Activated effector memory CD4-positive, alpha-beta T cell treated with Interleukin-2 at 50 U/mL for 16 hours (primary cell): Measurements from ENCODE around the gene TRAPPC12.

ENCODE experiments used
- DNase-seq: peaks from one replicate; pipeline ENCODE4 v3.0.0-alpha.2; 2020

TRAPPC12 gene

DNA sequence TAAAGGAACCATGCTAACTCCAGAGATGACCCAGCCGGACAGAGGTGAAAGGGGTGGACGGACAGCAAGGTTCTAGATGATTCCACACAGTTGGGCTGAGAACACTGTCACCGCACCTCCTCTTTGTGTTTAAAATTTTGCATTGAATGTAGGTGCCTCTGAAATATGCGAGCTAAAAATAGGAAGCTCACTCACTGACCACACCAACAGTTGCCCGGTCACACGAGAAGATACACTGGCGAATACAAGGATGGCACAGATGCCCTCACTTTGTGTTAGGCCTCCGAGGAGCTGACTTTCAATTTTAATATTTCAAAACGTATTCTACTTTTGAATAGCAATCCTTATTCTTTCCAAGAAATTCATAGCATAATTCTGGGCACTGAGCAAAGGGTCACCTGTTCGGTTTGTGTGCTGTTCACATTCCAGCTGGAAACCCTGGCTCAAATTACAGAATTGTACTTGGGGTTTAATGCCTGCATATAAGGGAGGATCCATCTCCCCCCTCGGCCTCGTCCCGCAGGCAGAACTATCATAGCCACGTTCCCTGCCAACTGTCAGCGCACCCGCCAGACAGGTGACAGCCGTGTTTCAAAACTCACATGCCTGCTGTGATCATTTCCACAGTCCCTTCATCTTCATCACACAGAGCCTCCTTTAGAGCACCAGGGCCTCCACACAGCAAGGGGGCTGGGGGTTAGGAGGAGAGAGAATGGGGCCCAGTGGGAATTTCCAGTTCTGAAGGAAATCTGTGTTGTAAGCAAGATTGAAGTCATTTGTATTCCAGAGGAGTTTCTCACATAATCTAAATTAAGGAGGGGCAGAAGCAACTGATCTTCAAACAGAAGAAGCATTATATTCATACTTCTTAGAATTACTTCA lies 91.6 kb downstream of the TRAPPC12 start:
- DNase-seq = no peak

DNA sequence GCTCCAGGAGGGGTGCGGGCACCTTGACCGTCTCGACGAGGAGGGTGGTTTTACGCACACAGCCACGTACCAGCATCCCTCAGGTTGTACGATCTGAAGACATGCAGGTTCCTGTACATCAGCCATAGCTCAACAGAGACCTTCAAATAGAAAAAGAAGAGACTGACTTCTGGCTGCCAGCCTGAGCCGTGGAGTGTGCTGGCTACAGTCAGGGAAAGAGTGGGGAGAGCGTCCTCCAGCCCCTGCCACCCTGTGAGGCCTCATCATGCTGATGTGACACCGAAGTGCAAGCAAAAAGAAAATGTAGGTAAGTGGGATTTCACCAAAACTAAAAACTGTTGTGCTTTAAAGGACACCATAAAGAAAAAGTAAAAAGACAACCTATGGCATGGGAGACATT lies 92.8 kb downstream of the TRAPPC12 start:
- DNase-seq = no peak

DNA sequence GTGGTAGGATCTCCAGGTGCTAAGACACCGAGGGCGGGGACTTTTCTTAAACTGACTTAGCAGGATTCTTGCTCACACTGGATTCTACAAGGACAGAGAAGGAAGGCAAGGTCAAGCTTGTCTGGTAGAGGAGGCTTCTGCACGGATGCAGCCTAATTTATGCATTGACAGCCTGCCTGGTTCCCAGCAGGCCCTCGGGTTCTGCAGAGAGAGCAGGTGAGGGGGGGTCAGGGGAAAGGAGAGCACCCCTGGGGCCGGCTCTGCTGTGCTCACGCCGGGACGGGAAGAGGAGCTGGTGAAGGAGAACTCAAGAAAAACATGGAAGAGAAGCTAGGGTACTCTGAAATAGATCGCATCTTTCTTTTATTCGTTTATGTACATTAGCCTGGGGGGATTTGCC lies 93.5 kb downstream of the TRAPPC12 start:
- no peak for DNase-seq

DNA sequence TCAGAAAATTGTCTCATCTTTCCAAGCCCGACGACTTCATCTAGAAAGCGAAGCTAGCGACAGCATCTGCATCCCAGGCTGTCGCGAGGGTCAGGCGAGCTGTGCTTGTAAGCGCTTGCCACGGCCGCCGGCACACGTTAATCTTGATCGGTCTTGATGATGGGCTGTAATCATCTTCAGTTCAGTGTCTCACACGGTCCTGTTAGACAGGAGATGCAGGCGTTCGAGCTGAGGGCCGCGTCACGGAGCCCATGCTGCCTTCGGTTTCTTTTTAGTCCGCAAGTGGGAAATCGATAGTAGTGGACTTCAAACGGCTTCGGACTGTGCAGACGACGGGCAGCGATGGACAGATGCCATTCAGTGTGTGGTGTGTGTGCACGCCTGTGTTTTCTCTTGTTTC lies 96.3 kb downstream of the TRAPPC12 start:
- no peak for DNase-seq

DNA sequence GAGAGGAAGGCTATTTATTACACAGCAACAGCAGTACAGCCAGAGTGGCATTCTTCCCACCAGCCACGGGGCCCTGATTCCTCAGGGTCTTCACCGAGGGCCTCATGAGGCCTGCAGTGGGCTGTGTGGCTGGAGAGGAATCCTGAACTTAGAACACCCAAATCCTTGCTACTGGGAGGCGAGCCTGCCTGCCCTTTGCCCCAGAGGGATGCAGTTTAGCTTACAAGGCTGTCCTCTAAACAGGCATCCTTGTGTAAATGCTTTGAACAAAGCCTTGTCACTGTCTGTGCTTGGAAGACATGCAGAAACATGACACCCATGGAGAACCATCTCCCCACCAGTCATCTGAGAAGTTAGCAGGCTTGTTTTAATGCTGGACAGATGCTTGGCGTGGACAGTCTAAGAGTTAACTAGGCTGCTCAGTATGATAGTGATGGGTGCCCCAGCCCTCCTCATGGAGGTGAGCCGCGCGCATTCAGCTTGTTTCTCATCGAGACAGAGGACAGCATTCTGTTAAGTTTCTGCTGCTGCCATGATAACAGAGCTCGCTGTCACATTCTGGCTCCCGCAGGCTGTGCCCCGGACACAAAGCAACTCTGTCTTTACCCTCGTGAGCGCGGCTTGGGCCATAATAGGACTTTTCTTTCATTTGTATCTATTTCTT lies 97.0 kb downstream of the TRAPPC12 start:
- no peak for DNase-seq

DNA sequence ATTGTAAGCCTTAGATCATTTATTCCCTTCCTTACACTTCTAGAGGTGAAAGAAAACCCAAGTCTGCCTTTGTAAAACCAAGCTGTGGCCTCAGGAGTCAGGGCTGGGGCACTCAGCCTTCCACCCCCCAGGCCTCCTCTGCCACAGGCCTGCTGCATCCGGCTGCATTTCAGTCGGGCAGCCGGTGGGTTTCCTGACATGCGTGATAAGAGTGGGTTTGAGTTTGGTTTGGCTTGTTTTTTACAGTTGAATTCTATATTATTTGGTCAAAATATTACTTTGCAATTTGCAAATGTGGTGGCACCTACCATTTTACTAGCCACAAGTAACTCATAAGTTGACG lies 97.5 kb downstream of the TRAPPC12 start:
- DNase-seq = no peak

DNA sequence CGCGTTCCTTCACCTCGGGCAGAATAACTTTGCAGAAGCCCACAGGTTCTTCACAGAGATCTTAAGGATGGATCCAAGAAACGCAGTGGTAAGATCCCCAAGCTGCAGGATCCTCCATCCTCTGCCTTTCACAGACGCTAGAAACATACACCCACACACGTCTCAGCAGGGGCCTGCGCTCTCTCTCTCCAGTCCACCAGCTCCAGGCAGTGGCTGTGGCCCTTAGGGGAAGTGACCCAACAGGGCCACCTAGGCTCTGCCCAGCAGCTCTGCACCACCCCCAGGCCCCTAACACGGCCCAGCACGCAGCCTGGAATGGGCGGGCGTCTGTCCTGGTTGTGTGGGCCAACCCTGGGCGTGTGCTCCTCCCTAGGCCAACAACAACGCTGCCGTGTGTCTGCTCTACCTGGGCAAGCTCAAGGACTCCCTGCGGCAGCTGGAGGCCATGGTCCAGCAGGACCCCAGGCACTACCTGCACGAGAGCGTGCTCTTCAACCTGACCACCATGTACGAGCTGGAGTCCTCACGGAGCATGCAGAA lies 99.4 kb downstream of the TRAPPC12 start:
- no peak for DNase-seq

DNA sequence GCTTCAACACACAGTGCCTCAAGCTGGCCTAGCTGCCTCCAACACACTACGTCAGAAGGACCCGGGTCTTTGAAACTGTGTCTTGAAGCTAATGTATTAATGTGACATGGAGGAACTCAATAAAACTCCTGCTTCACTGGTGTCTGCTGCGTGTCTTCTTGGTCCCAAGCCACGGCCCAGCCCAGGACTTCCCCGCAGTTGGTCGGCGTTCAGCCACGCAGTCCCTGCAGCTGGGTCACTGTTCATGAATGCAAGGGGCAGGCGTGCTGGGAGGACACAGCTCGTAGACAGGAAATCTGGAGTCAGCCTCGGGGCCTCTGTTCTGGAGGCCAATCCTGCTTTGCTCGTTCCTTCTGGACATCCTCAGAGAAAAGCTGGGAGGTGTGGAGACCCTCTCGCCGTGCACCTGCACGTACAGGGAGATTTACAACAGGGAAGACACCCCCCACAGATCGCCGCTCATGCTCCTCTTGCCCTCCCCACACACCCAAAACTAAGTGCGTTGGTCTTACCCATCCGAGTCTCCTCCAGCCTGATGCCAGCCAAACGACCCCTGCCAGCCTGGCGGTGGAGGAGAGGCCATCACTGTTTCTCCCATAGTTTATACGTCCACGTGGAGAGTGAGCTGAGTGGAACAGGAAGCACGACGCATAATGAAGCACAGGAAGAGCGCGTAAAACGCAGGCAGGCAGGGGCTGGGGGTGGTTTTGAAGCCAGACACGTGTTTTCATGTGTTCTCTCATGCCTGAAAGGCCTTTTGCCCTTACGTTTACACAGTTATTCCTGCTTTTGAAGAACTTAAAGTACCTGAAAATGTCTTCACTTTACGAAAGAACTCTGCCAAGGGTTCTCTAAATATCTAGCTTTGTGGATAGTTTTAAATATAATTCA lies 100.2 kb downstream of the TRAPPC12 start:
- no peak for DNase-seq

DNA sequence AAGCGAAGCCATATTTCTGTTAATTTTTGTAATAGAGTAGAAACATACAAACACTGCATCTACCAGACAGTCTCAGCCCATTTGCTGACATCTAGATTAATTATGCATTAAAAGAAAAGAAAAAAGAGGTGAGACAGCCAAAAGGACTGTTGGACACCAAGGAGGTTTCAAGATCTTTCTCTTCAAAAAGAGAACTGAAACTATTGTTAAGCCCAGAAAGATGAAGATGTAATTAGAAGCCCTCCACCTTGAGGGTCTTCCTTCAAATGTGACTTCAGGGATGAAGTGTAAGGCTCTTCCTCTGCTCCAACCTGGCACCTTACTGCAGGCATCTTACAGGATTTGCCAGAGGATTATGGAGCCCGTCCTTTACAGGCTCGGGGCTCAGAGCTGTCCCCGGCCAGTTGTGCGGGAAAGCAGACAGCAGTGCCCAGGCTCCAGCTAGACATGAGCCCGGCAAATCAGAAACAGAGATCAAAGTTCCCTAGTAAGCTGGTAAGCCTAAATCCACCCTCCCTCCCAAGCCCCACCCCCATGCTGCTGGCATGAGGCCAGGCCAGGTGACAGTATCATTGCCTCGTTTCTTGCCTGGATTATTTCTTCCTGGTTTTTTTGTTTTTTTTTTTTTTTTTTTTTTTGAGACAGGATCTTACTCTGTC lies 101.0 kb downstream of the TRAPPC12 start:
- no peak for DNase-seq

DNA sequence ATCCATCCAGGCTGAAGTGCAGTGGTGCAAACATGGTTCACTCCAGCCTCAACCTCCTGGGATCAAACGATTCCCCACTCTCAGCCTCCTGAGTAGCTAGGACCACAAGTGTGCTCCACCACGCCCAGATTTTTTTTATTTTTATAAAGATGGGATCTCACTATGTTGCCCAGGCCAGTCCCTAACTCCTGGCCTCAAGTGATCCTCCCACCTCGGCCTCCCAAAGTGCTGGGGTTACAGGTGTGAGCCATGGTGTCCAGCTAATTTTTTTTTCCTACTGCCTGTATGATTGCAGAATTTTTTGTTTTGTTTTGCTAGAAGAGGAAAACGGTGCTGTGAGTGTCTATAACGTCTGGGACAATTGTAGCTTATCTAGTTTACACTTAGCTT lies 101.5 kb downstream of the TRAPPC12 start:
- DNase-seq = no peak

DNA sequence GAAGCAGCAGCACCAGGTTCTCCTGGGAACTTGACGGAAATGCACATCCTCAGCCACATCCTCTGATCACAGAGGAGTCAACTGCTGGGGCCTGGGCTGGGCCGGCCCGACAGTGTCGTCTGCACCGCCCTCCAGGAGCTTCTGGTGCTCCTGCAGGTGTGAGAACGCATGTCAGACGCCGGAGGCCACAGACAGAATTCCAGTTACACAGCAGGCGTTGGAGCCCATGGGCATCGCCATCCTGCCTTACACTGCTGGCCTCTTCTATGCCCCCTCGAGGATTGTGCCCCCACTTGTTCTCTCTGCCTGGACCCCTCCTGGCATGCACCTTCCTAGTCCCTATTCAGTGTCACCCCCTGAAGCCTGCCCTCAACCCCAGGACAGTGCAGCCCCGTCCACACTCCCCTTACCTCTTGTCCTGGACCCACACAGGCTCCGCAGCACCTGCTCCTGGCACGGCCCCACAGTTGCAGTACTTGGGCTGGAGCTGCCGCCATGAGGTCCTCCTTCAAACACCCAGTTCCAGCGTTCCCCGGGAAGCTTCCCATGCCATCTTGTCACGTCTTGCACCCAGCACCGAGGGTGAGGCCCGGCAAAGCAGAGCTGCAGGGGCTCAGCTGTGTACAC lies 102.4 kb downstream of the TRAPPC12 start:
- DNase-seq = no peak

DNA sequence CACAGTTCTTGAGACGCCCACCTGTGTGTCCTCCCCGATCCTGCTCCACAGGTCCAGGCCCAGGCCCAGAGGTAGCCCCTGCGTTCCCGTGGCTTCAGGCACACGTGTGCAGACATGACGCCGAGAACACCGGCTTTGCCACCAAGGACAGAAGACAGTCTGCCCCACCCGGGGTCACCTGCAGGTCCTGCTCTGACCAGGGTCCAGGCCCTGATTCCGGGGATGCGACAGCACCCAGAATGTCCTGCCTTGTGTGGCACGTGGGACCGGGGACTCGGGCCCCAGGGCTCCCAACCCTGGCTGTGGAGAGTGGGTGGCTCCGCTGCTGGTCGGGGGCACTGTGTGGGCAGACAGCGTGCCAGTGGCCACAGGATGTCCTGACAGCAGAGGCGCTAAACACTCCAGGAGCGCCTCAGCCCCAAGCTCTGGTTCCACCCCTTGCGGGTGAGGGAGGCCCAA lies 102.9 kb downstream of the TRAPPC12 start:
- no peak for DNase-seq

DNA sequence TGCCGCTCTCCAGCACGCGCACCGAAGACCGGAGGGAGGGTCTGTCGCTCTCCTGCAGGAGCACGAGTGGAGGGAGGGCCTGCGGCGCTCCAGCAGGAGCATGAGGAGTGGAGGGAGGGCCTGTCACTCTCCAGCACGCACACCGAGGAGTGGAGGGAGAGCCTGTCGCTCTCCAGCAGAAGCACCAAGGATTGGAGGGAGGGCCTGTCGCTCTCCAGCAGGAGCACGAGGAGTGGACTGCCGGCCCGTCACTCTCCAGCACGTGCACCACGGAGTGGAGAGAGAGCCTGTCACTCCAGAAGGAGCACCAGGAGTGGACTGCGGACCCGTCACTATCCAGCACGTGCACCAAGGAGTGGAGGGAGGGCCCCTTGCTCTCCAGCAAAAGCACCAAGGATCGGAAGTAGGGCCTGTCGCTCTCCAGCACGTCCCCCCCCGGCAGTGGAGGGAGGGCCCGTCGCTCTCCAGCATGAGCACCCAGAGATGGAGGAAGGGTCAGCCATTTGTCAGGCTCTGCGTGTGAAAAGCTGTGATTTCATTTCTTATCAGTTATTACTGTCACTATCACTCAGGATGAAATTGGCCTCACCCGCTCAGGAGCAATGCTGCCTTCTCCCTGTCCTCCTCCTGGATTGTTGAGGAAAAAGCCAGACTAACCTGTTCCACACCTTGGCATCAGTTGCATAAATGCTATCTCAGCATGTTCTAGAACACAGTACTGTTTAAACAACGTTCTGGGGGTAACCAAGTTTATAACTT lies 103.9 kb downstream of the TRAPPC12 start:
- DNase-seq = no peak

DNA sequence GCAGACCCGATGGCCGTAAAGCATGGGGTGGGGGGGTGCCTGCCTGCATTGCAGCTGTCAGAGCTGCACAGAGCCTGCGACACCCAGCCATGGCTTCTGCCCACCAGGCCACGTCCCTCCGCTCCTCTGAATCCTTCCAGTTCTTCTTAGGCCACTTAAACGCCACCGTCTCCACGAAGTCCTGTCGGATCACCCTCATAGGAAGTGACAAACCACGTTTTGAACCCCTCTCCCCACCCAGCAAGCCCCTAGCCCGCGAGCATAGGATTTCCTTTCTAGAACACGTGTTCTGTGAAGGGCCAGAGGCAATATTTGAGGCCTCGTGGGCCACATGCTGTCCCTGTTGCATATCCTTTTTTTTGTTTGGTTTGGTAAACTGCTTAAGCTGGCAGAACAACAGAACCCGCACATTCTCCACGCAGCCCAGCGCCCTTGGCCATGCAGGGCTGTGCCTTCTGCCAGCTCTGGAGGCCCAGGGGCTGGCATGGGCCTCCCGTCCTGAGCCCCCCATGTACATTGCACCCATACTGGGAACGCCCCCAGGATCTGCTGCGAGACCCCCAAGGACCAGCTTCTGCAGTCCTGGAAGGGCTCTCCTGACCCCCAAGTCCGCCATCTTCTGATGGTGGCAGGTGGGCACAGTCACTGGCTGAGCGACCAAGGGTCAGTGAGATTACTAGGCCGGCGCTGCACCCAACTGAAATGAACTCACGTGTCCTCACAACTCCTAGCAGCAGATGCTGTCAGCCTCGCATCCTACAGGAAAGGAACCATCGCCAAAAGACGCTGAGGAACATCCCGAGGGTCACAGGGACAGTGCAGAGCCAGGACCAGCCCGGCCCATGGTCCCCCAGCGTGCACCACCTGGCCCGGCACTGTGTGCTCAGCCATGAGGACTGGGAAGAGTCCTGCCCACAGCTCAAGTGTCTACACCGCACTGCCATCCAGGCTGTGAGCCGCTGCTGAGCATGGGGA lies 104.8 kb downstream of the TRAPPC12 start:
- no peak for DNase-seq

DNA sequence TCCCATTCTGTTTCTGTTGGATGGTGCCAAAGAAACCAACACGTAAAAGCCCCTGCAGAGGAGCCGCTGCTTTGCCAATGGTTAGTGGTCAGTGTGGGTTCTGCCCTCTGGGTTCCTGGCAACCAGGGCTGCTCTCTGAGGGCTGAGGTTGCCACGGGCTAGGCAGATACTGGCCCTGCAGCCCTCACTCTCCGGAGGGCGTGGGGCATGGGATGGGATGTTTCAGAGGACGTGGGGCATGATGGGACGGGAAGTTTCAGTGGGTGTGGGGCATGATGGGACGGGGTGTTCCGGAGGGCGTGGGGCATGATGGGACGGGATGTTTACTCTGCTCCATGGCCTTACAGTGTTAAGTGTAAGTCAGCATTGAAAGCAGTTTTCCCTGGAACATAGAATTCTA lies 105.7 kb downstream of the TRAPPC12 start:
- DNase-seq = no peak

DNA sequence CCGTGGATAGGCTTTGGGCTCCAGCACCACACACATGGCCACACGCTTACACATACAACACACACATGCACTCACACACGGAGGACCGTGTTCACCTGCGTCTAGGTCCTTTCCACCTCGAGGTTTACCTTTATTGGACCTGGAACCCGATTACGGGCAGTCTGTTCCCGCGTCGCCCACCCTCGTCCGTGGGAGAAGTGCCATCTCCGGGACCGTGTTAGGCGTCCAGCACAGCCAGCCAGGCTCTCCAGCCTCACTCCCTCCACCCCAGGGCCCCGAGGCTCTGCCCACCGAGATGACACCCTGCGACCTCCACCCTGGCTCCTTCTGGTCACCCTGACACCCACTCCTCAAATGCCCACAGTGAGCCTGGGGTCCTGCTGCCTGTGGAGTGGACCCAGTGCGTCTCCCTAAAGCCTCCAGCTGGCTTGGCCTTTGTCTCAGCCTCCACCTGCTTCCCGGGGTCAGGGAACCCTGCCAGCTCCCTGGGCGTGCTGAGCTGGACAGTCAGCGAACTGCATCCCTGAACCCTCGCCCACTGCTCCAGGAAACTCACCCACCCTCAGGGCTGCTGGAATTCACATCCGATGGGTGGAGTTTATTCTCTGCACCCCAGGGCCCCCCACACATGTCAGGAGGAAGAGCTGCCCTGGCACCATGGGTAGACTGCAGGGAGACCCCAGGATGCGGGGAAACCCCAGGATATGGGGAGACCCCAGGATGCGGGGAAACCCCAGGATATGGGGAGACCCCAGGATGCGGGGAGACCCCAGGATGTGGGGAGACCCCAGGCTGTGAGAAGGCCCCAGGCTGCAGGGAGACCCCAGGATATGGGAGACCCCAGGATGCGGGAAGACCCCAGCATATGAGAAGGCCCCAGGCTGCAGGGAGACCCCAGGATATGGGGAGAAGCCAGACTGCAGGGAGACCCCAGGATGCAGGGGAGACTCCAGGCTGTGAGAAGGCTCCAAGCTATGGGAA lies 106.8 kb downstream of the TRAPPC12 start:
- no peak for DNase-seq

DNA sequence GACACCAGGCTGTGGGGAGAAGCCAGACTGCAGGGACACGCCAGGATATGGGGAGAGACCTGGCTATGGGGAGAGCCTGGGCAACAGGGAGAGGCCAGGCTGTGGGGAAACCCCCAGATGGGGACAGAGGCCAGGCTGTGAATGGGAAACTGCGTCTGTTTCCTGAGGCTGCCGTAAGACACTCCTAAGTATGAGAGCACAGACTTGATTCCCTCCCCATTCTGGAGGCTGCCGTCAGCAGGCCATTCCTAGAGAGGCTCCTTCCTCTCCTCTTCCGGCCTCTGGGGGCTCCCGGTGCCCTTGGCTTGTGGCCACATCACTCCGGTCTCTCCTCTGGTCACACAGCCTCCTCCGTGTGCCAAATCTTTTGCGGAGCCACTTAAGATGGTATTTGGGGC lies 107.5 kb downstream of the TRAPPC12 start:
- DNase-seq = no peak

DNA sequence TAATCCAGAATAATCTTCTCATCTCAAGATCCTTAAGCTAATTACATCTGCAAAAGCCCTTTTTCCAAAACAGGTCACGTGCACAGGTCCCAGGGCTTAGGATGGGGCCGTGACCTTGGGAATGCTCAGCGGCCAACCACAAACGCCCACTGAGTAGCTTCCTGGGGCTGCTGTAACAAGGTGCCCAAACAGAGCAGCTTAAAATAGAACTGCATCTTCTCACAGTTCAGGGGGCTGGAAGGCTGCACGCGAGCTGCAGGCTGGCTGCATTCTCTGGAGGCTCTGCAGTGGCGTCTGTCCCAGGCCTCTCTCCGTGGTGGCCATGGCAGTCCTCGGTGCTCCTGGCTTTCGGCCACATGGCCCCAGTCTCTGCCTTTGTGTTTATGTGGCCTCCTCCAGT lies 107.9 kb downstream of the TRAPPC12 start:
- no peak for DNase-seq

DNA sequence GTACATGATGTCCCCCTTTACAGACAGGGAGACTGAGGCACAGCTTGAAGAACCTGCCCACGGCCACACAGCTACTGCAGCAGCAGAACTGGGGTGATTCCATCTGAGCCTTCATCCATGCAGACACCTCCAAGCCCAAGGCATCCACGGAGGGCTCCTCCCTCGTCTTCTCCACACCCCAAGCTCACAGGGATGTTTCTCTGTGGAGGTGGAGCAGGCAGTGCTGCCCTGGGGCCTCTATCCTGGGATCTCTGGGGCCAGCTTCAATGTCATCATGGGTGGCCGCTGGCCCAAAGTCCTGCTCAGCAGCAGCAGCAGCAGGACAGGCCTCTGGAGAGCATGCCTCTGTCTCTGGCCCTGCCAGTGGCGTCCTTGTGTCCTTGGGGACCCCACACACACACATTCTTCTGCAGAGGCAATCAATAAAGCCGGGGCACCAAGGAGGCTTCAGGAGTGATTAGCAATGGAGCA lies 108.6 kb downstream of the TRAPPC12 start:
- DNase-seq = no peak
